MM.1S (cell line): Measurements from ENCODE around the gene LRMDA.

ENCODE experiments used
- DNase-seq: peaks from one replicate; pipeline ENCODE4 v3.0.0-alpha.2; 2015
- H2AFZ ChIP-seq: fragments of 300-600 bp; sonication (generic); 2 replicates; pipeline ENCODE4 v1.6.0; 2016; ENCODE audit warnings: antibody characterized with exemption, low read length
- H3F3A ChIP-seq: fragments of 300-600 bp; sonication (generic); 2 replicates; pipeline ENCODE4 v1.6.1; 2016; ENCODE audit warnings: mild to moderate bottlenecking, antibody characterized with exemption, low read length, moderate library complexity, mixed read lengths; ENCODE audit not compliant: insufficient read depth
- H3K27ac ChIP-seq: fragments of 300-600 bp; sonication (generic); 2 replicates; pipeline ENCODE4 v1.5.1; 2016; ENCODE audit warnings: mild to moderate bottlenecking, low read length
- H3K27me3 ChIP-seq: fragments of 300-600 bp; sonication (generic); replicated peaks from 2 replicates; pipeline ENCODE4 v1.6.0; 2016; ENCODE audit warnings: low read length; ENCODE audit not compliant: insufficient read depth
- H3K36me3 ChIP-seq: fragments of 300-600 bp; sonication (generic); replicated peaks from 2 replicates; pipeline ENCODE4 v1.6.1; 2016; ENCODE audit warnings: mild to moderate bottlenecking, low read length, mixed read lengths; ENCODE audit not compliant: insufficient read depth
- H3K4me1 ChIP-seq: fragments of 300-600 bp; sonication (generic); 2 replicates; pipeline ENCODE4 v1.6.1; 2016; ENCODE audit warnings: low read length, mixed read lengths
- H3K4me2 ChIP-seq: fragments of 300-600 bp; sonication (generic); 2 replicates; pipeline ENCODE4 v1.6.0; 2016; ENCODE audit warnings: low read depth, low read length
- H3K4me3 ChIP-seq: fragments of 300-600 bp; sonication (generic); 2 replicates; pipeline ENCODE4 v1.5.1; 2016; ENCODE audit warnings: low read length, mixed read lengths
- H3K79me2 ChIP-seq: fragments of 300-600 bp; sonication (generic); 2 replicates; pipeline ENCODE4 v1.6.1; 2016; ENCODE audit warnings: mixed run types, low read length, mixed read lengths
- H3K9ac ChIP-seq: fragments of 300-600 bp; sonication (generic); 2 replicates; pipeline ENCODE4 v1.6.1; 2016; ENCODE audit warnings: low read length, mixed read lengths
- H3K9me2 ChIP-seq: fragments of 300-600 bp; sonication (generic); replicated peaks from 2 replicates; pipeline ENCODE4 v1.6.1; 2016; ENCODE audit warnings: mild to moderate bottlenecking, low read length, mixed read lengths; ENCODE audit not compliant: insufficient read depth
- H3K9me3 ChIP-seq: fragments of 300-600 bp; sonication (generic); replicated peaks from 2 replicates; pipeline ENCODE4 v1.6.1; 2016; ENCODE audit warnings: mild to moderate bottlenecking, low read length, mixed read lengths; ENCODE audit not compliant: insufficient read depth
- H4K20me1 ChIP-seq: fragments of 300-600 bp; sonication (generic); 2 replicates; pipeline ENCODE4 v1.6.1; 2016; ENCODE audit warnings: mild to moderate bottlenecking, low read length, moderate library complexity, mixed read lengths; ENCODE audit not compliant: insufficient read depth
- EZH2 ChIP-seq: fragments of 300-600 bp; sonication (generic); optimal IDR thresholded peaks from 2 replicates; pipeline ENCODE3; 2017; ENCODE audit warnings: low read depth, mild to moderate bottlenecking, antibody characterized with exemption, low read length, mixed read lengths
- EZH2phosphoT487 ChIP-seq: fragments of 300-600 bp; sonication (generic); IDR thresholded peaks from 2 replicates; pipeline ENCODE4 v1.6.1; 2018; ENCODE audit warnings: antibody characterized with exemption, low read length
- TF ChIP-seq, protein P1 (sequence below): fragments of 300-600 bp; sonication (generic); IDR thresholded peaks from 2 replicates; pipeline ENCODE4 v1.5.1; 2016; ENCODE audit warnings: antibody characterized with exemption, low read length, mixed read lengths

LRMDA gene

DNA sequence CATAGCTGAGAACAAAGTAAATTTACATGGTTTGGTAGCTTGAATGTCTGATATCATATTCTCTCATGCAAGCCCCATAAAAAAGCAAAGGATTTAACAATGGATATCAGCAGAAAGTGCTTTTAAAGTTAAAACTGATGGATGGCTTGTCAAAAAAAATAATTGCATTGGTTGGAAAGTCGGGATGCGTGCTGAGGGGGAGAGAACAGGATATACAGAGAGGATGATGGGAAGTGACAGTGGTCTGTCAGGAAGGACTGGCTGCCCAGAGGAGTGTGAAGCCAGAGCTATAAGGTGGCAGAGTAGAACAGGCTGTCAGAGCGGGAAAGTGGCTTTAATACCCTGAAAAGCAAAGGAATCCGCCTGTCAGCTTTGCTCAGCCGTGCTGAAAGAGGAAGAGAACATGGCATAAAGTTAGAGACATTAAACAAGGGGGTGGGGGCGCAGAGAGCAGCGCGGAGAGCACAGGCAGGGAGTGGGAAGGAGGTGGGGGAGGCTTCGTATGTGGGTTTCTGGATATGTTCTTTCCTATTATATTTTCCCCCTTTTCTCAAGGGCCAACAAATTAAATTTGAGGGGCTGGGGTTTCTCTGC is 493.0 kb downstream of the LRMDA start:
- no peak overlapping the region for H2AFZ ChIP-seq
- H3K27me3 ChIP-seq = no peaks in the 10 kb centered on the region
- no peak overlapping the region for H3K4me3 ChIP-seq
- no peak for DNase-seq
- no peaks in the 10 kb centered on the region for H4K20me1 ChIP-seq
- TF ChIP-seq EZH2 = no peak
- TF ChIP-seq EZH2phosphoT487 = no peak
- no peaks in the 10 kb centered on the region for H3K4me1 ChIP-seq
- H3K9me2 ChIP-seq = no peaks in the 10 kb centered on the region
- no peak overlapping the region for H3K9ac ChIP-seq
- no peaks in the 10 kb centered on the region for H3K79me2 ChIP-seq
- no peak overlapping the region for H3K4me2 ChIP-seq
- H3F3A ChIP-seq = no peaks in the 10 kb centered on the region
- no peaks in the 10 kb centered on the region for H3K36me3 ChIP-seq
- H3K9me3 ChIP-seq = no peaks in the 10 kb centered on the region
- H3K27ac ChIP-seq = no peak overlapping the region

DNA sequence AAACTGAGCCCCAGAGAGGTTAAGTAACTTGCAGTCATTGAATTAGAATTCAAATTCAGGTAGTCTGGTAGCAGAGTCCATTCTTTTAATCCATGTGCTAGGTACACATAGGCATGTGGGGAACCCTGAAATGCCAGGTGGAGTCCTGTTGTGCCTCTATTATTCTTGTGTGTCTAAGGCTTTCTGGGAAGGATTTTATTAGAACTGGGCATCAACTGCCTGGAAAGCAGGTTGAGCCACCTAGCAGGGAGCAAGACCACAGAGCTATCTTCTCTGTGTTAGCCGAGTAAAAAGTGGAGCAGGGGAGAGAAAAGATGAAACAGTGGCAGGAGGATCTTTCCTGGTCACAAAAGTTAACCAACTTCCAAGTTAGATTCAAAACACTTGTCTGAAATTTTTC is 494.6 kb downstream of the LRMDA start:
- Histone ChIP-seq H3K27ac (no peak overlapping the region), H2AFZ (no peak overlapping the region), H3K27me3 (no peaks in the 10 kb centered on the region), H3K4me2 (no peak overlapping the region), H3K4me1 (no peaks in the 10 kb centered on the region), H3F3A (no peaks in the 10 kb centered on the region), H3K36me3 (no peaks in the 10 kb centered on the region), H3K9me2 (no peaks in the 10 kb centered on the region), H3K4me3 (no peak overlapping the region), H4K20me1 (no peaks in the 10 kb centered on the region), H3K9ac (no peak overlapping the region), H3K9me3 (no peaks in the 10 kb centered on the region), H3K79me2 (no peaks in the 10 kb centered on the region)
- no peak for TF ChIP-seq EZH2phosphoT487
- TF ChIP-seq, protein P1, sequence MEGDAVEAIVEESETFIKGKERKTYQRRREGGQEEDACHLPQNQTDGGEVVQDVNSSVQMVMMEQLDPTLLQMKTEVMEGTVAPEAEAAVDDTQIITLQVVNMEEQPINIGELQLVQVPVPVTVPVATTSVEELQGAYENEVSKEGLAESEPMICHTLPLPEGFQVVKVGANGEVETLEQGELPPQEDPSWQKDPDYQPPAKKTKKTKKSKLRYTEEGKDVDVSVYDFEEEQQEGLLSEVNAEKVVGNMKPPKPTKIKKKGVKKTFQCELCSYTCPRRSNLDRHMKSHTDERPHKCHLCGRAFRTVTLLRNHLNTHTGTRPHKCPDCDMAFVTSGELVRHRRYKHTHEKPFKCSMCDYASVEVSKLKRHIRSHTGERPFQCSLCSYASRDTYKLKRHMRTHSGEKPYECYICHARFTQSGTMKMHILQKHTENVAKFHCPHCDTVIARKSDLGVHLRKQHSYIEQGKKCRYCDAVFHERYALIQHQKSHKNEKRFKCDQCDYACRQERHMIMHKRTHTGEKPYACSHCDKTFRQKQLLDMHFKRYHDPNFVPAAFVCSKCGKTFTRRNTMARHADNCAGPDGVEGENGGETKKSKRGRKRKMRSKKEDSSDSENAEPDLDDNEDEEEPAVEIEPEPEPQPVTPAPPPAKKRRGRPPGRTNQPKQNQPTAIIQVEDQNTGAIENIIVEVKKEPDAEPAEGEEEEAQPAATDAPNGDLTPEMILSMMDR = no peak
- TF ChIP-seq EZH2 = no peak
- no peak for DNase-seq

DNA sequence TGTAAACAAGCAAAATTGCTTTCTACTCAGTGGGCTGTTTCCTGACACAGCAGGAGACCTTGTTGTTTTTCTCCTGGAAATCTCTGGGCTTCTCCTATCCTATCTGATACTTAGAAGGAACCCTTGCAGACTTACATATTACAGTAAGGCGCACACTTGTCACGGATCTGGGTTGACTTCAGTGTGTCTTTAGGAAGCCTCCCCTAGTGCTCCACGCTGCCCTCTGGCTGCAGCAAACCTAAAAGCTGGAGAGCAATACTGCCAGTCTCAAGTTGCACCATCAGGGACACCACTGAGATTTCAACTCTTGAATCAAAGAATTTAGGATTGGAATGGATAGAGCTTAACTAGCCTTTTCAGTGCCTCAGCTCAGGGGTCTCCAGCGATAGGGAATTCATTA is 495.3 kb downstream of the LRMDA start:
- no peaks in the 10 kb centered on the region for H3K9me3 ChIP-seq
- H3K9me2 ChIP-seq = no peaks in the 10 kb centered on the region
- no peaks in the 10 kb centered on the region for H3F3A ChIP-seq
- H3K4me3 ChIP-seq = no peak overlapping the region
- H3K36me3 ChIP-seq = no peaks in the 10 kb centered on the region
- no peaks in the 10 kb centered on the region for H3K4me1 ChIP-seq
- H4K20me1 ChIP-seq = no peaks in the 10 kb centered on the region
- TF ChIP-seq, protein P1 = no peak
- TF ChIP-seq EZH2 = no peak
- no peak for TF ChIP-seq EZH2phosphoT487
- H3K27me3 ChIP-seq = no peaks in the 10 kb centered on the region
- no peak overlapping the region for H3K27ac ChIP-seq
- H3K79me2 ChIP-seq = no peaks in the 10 kb centered on the region
- H3K9ac ChIP-seq = no peak overlapping the region
- DNase-seq = no peak
- no peak overlapping the region for H3K4me2 ChIP-seq
- no peak overlapping the region for H2AFZ ChIP-seq

DNA sequence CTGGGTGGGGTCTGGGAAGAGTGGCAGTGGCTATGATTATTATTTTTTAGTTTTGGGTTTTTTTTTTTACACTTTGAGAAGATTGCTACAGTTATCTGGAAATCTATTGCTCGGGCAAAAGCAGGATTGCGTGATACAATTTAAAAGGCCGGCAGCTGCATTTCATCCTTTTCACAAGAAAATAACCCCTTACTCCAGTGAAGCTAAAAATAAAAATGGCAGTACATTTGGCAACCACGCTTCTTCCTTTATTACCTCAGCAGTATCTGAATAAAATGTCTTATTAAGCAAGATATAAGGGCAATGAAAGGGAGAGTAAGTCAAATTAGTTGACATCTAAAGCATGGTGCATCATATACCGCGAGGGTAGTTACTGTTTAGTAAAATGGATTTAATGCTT is 496.8 kb downstream of the LRMDA start:
- Histone ChIP-seq H3K27me3 (no peaks in the 10 kb centered on the region), H3K27ac (no peak overlapping the region), H3K9me2 (no peaks in the 10 kb centered on the region), H3K4me2 (no peak overlapping the region), H2AFZ (no peak overlapping the region), H3K4me3 (no peak overlapping the region), H3K79me2 (no peaks in the 10 kb centered on the region), H3K9ac (no peak overlapping the region), H4K20me1 (no peaks in the 10 kb centered on the region), H3F3A (no peaks in the 10 kb centered on the region), H3K4me1 (no peaks in the 10 kb centered on the region), H3K36me3 (no peaks in the 10 kb centered on the region), H3K9me3 (no peaks in the 10 kb centered on the region)
- TF ChIP-seq EZH2 = no peak
- TF ChIP-seq, protein P1 = no peak
- no peak for TF ChIP-seq EZH2phosphoT487
- DNase-seq = no peak
